NCI-H345 treated with DMSO at 0.1 percent for 48 hours (cell line): ENCODE results near the gene TRAF2.

ENCODE experiments used
- DNase-seq: peaks from one replicate; lab custom pipeline; 2025; ENCODE audit not compliant: unreplicated experiment; lab: John Stamatoyannopoulos, UW

Gene TRAF2

DNA sequence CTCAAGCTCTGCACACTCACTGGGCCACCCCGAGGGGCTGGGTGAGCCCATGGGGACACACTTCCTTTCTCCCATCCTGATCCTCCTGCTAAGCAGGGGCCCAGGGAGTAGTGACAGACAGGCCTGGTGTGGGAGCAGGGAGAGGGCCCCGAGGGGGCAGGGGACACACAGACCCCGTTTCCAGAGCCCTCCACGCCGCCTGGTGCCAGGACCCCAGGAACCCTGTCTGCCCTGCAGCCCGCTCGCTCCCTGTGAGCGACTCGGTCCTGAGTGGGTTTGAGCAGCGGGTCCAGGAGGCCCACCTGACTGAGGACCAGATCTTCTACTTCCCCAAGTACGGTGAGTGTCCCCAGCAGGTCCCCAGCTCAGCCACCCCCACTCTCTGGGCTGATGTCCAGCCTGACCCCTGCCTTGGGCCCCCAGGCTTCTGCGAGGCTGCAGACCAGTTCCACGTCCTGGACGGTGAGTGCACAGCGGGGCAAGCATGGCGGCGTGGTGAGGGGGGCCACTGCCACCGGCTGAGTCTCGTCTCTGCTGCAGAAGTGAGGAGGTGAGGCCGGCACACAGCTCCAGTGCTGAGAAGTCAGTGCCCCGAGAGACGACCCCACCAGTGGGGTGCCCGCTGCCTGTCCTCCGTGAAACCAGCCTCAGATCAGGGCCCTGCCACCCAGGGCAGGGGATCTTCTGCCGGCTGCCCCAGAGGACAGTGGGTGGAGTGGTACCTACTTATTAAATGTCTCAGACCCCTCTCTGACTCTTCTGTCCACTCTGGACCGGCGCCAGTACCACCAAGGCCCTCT is 60.1 kb downstream of the TRAF2 start:
- no peak for DNase-seq

DNA sequence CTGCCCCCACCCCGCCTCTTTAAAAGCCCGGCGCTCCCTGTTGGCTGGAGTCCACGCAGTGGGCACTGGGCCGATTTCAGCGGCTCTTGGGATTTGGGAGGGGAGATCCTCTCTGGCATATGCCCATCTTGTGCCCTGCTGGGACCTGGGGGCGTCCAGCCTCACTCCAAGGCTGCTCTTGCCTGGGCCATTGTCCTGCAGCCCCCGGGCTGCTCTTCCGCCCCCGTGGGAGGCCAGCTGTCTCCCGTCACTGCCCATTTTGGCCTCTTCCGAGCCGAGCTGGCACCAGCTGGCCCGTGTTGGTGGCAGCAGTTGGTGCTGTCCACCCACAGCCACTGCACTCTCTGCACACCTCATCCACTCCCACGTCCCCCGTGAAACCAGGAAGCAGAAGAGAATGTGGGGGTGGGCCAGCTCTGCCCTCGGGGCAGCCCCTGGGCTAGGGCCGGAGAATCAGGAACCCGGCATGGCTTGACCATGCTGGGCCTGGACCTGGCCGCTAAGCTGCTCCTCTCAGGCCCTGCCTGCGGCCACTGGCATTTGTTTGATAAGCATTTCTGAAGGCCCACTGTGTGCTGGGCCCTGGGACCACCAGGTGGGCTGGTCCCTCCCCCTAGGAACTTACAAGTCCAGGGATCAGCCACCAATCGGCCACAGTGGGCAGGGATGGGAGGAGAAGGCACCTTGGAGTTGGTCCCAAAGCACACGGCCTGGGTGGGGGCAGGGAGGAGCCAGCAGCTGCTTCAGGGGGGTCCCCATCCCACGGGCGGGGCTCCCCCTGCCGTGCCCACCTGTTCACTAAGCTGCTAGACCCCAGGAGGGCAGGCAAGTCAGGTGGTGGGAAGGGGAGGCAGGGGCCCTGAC is 60.9 kb downstream of the TRAF2 start:
- DNase-seq, result no peak

DNA sequence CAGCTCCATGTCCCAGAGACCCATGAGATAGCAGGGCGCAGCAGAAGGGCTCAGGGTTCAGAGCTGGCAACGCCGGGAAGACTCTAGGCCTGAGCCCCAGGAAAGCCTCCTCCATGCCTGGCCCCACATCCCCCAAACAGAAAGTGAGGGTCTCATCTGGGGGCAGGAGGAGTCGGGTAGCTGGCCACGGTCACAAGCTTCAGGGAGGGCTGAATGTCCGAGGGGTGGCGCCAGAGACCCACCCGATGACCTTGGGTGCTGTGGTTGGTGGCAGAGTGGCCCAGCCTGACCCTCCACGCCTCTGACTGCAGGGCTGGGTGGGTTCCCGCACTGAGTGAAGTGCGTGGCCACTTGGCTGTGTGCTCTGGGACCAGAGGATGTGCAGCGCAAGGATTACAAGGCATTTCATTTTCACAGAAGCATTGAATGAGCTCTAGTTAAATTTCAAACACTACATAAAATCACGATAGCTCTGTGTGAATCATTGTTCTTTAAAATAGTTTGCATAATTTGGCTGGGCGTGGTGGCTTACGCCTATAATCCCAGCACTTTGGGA is 61.7 kb downstream of the TRAF2 start:
- DNase-seq, result no peak

DNA sequence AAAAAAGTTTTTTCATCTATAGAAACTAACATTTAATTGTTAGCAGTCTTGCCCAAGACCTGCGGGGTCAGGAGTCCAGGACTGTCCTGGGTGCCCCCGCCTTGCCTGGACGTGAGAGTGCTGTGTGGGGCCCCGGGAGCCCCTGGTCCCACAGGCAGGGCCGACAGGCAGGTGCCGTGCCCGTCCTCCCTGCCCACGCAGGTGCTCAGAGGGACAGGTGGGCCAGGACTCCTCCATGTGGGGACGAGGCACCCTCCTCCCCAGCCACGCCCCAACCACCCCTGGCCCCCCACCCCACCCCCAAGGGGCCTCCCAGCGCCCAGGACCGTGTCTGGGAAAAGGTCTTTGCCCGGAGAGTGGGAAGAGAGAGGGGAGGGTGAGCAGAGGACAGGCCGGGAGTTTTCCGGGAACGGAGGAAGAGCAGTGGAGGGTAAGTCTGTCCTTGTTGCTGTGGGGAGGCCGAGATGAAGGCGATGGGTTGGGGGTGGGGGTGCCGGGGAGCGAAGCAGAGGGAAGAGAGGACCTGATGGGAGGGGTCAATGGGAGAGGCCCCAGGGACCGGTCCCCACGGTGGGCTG is 63.0 kb downstream of the TRAF2 start:
- no peak for DNase-seq

DNA sequence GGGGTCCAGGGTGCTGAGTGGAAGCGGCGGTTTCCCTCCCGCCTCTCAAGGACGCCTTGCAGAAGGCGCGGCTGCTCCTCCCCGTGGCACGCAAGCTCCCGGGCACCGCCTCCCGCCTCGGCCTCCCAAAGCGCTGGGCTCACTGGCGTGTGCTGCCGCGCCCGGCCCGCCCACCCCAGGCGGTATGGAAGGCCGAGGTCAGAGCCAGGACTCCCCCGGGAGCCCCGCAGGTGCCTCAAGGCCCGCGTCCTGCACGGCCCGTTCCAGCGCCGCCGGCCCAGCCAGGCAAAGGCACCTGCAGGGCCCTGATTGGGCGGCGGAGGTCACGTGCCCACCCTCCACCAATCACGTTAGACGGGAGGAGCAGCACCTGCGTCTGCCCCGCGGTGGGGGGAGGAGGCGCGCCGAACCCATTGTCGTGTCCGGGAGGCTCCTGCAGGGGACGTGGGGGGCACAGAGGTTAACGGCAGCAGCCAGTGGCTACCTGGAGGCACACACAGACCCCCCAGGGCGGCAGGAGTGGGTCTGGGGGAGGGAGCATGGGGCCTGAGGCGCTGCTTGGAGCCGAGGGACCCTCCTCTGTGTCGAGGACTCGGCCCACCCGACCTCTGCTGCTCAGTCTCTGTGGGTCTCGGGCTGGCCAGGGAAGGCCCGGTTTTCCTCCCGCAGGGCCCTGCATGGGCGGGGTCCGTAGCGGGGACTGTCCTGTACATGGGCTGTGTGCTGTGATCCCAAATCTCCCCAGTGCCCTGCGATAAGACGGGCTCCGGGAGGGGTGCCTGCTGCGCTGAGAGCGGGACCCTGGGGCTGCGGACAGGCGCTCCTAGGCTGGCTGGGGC is 63.7 kb downstream of the TRAF2 start:
- DNase-seq, result peak; percentile 84

DNA sequence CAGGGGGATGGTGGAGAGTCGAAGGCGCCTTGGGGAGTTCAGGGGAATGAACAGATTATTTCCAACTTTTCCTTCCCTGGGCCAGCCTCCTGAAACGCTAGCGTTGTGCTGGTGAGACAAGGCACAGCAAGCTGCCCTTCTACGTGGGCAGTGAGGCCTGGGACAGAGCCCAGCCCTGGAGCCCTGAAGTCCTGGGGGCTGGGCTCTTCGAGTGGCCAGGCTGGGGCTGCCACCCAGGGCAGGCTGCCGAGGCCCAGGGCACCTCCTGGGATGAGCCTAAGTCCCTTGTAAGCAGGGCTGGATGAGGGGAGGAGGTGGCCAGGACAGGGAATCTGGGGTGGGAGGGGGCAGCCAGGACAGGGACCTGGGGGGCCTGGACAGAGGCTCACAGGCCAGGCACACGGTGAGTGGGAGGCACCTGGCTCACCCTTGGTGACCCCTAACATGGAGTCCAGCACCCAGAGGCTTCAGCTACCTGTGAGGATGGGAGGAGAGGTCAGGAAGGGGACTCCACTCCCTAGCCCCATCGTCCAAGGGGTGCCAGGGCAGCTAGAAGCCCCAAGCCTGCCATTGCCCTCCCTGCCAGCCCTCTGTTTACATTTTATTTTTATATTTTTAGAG is 64.5 kb downstream of the TRAF2 start:
- DNase-seq, result no peak

DNA sequence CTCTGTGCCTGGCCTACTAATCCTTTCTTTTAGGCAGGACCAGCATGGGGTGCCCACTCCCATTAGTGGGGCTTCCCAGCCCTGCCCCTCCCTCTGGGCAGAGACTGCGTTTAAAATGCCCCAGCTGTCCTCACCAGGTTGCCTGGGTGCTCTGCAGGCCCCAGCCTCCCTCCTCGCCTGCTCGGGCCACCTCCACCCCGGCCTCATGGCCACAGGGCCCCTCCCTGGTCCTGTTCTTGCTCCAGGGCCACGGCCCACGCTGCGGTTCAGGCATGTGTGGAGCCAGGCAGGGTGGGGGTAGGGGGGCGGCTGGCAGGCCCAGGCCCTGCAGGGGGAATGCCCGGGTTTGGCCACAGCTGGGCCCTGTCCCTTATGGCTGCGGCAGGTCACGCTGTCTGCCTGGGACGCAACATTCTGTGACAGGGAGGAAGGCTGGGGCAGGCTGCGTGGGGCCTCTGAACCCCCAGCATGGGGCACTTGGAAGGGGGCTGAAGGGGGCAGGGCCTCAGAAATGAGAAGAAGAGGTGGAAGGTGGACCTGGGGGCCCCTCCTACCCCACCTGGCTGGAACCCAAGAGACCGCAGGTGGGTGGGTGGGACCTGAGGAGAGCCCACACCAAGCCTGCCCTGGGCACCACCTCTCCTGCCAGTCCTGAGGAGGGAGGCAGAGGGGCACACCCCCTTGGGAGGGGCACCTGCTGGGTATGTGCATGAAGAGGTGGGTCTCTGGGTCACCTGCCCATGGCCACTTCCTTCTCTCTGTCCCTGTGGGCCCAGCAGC is 65.4 kb downstream of the TRAF2 start, which contains the start of gene LCN12:
Gene LCN12, plus strand, starts transcription at position 733 of the 780 bp plus-strand sequence. CDS start 55 bp downstream, outside the sequence.
- DNase-seq, result no peak

DNA sequence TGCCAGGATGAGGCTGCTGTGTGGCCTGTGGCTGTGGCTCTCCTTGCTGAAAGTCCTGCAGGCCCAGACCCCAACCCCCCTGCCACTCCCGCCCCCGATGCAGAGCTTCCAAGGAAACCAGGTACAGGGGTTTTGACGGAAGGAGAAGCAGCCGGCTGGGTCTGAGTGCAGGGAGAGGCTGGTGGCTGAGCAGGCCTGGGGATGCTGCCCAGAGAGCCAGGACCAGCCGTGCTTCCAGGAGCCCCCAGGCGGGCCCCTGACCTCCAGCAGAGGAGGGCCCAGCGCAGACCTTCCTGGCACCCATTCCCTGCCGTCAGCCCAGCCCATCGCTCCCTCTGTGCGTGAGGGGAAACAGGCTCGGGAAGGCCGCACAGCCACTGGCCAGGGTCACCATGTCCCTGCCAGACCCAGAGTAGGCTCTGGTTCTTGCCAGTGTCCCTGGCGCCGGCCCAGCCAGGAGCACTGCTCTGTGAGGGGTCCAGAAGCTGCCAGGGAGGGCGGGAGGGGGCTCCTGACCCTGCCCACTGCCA is 66.1 kb downstream of the TRAF2 start:
- no peak for DNase-seq

DNA sequence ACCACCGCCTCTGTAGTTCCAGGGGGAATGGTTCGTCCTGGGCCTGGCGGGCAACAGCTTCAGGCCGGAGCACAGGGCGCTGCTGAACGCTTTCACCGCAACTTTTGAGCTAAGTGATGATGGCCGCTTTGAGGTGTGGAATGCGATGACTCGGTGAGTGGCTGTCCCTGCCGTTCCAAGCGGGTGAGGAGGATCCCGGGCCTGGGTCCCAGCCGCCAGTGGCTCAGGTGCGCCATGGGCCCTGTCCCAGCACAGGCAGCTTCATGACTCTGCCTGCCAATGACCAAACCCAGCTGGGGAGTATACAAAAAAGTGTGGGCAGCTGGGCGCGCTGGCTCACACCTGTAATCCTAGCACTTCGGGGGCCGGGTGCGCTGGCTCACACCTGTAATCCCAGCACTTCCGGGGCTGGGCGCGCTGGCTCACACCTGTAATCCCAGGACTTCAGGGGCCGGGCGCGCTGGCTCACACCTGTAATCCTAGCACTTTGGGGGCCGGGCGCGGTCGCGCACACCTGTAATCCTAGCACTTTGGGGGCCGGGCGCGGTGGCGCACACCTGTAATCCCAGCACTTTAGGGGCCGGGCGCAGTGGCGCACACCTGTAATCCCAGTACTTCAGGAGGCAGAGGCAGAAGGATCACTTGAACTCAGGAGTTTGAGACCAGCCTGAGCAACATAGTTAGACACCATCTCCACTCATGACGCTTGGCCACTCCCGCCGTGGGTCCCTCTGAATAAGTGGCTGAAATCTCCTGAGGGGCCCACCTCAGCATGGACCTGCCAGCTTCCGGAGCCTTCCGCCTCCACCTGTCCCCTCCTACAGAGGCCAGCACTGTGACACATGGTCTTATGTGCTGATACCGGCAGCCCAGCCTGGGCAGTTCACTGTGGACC is 66.8 kb downstream of the TRAF2 start:
- no peak for DNase-seq

DNA sequence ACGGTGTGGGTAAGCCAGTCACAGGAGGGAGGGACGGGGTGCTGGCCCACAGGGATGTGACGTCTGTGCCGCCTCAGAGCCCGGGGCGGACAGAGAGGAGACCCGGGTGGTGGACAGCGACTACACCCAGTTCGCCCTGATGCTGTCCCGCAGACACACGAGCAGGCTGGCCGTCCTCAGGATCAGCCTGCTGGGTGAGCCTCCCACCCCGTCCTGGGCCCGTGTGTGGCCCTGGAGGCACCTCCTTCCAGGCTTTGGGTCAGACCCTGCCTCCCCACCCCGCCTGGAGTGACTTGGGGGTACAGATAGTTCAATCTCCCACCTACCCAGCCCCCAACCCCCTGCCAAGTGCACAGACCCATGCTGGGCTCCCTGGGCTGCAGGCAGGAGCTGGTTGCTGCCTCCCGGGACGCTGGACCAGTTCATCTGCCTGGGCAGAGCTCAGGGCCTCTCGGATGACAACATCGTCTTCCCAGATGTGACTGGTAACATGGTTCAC is 67.5 kb downstream of the TRAF2 start:
- no peak for DNase-seq

DNA sequence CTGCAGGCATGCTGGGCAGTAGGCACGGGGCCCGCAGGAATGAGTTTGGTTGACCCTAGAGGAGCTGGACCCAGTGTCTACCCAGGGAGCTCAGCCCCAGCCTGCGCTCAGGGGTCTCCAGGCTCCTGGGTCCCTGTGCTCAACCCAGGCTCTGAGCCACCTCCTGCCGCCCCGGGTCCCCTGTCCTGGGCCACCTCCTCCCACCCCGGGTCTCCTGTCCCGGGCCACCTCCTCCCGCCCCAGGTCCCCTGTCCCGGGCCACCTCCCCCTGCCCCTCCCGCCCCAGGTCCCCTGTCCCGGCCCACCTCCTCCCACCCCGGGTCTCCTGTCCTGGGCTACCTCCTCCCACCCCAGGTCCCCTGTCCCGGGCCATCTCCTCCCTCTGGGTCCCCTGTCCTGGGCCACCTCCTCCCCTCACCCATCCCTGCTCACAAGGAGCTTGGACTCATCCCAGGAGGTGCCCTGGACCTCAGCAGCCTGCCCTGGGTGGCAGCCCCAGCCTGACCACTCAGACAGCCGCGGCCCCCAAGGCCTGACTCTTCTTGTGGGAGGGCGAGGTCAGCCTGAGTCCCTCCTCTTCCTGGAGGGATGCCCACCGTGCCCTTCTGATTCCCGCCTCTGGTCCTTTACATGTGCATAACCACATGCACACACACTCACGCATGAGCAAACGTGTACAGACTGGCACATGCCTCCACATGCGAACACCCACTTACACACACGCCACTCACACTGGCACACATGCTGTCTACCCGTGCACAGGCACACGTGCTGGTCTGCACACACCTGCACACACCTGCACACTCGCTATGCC is 68.2 kb downstream of the TRAF2 start:
- DNase-seq, result no peak

DNA sequence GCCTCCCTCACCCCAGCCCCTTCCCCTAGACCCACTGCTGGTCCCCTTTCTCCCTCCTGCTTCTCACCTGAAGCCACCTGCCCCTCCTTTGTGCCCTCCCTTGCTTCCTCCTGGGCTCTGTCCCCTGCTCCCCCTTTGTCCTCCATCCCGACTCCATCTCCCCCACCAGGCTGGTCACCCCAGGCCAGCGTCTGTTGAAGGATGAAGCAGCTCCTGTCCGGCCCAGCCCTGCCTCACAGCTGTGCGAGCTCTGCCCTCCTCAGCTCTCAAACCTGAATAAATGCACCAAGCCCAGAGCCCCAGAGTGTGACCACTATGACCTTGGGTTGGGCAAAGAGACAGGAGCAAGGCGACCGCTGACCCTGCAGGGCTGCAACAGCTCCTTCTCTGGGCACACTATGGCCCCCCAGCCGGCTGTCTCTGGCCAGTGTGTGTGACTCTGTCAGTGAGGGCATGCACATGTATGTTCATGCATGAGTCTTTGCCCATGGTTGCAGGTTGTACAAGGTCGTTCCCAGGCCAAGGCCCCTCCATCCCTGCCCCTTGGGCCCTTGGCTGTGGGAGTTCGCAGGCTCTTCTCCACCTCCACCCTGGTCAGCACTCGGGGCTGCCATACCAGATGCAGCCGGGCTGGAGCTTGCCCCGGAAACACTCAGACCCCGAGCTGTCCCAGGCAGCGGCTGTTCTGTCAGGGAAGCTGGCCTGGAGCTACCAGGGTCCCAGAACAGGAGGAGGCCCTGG is 69.1 kb downstream of the TRAF2 start:
- no peak for DNase-seq

DNA sequence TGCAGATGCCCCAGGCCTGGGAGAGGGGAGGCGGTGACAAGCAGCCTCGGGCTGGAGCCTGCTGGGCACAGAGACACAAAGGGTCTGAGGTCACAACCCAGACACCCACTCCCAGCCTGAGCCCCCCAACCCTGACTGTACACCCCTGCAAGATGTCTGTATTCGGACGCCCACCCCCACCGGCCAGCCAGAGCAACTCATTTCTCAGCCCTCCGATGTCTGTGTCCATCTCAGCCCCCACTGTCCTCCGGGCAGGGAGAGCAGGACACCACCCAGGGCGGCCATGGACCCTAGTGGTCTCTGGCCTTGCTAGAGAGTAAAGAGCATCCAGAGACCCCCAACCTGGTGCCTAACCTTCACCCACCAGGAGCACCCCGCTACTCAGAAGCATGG is 69.6 kb downstream of the TRAF2 start:
- DNase-seq, result no peak

DNA sequence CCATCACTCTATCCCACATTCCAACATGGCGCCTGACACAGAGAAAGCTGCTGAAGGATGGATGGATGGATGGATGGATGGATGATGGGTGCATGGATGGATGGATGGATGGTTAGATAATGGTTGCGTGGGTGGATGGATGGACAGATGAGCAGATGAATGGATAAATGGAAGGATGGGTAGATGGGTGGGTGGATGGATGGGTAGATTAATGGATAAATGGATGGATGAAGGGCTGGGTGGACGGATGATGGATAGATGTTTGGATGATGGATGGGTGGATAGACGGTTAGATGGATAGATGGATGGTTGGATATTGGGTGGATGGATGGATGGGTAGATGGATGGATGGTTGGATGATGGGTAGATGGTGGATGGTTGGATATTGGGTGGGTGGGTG is 70.3 kb downstream of the TRAF2 start:
- no peak for DNase-seq

DNA sequence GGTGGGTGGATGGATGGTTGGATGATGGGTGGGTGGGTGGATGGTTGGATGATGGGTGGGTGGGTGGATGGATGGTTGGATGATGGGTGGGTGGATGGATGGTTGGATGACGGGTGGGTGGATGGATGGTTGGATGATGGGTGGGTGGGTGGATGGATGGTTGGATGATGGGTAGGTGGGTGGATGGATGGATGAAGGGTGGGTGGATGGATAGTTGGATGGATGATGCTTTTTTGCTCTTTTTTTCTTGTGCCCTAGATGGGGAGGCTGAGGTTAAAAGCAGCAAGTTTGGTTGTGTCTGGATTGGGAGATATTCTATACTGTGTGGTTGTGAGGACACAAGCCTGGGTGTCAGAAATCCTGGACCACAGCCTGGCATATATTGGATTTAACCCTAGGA is 71.1 kb downstream of the TRAF2 start:
- no peak for DNase-seq

DNA sequence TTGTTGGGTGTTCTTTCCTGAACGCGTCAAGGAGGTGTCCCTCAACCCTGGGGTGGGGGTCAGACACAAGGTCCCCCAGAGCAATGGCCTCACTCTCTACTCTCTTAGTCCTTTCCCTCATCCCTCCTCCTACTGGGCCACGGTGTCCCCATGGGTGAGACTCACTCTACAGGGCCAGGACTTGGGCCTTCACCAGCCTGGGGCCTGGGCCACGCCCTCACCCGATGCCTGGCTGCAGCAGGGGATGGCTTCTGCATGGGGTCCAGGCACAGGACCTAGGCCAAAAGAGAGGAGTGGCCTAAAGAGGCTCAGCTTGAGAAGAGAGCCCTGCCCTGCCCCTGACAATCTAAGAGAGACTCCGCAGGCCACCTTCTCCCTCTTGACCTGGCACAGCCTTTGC is 71.6 kb downstream of the TRAF2 start:
- no peak for DNase-seq
